Chondrocyte (in vitro differentiated cells): ENCODE data around the gene ACSS1. TPM values are rescaled to one million over a fixed set of nuclear protein-coding genes. Genes with fewer than 3 reads are reported as not detected.

ENCODE experiments used
- DNase-seq: peaks from one replicate; pipeline ENCODE4 v3.0.0; 2021; ENCODE audit warnings: mixed read lengths, low spot score
- H3K27ac Mint-ChIP-seq: one replicate; pipeline ENCODE4 v1.8.0; 2021; ENCODE audit warnings: mild to moderate bottlenecking, moderate library complexity, mixed read lengths; ENCODE audit not compliant: unreplicated experiment
- H3K27me3 Mint-ChIP-seq: 2 replicates; pipeline ENCODE4 v1.8.0; 2021; ENCODE audit warnings: low read depth, mixed read lengths
- H3K36me3 Mint-ChIP-seq: 2 replicates; pipeline ENCODE4 v1.8.0; 2021; ENCODE audit warnings: low read depth, mixed read lengths
- H3K4me1 Mint-ChIP-seq: 2 replicates; pipeline ENCODE4 v1.8.0; 2021; ENCODE audit warnings: low read depth, mild to moderate bottlenecking, mixed read lengths
- H3K4me3 Mint-ChIP-seq: one replicate; pipeline ENCODE4 v1.8.0; 2021; ENCODE audit warnings: mild to moderate bottlenecking, moderate library complexity, mixed read lengths; ENCODE audit not compliant: unreplicated experiment
- H3K9me3 Mint-ChIP-seq: 2 replicates; pipeline ENCODE4 v1.8.0; 2021; ENCODE audit warnings: low read depth, mixed read lengths
- total RNA-seq: library from RNA; stranded (reverse); gene quantifications from 3 replicates; pipeline ENCODE4 v1.2.1, GENCODE V29; 2021
- TF ChIP-seq, protein P1 (sequence below): fragments of 200-600 bp; sonication (generic); IDR thresholded peaks from 2 replicates; pipeline ENCODE4 v1.5.0; 2021; ENCODE audit warnings: antibody characterized with exemption, mild to moderate bottlenecking, moderate library complexity

Gene ACSS1
- total RNA-seq, 1 donor from 2014 or later, result 5.5 TPM

DNA sequence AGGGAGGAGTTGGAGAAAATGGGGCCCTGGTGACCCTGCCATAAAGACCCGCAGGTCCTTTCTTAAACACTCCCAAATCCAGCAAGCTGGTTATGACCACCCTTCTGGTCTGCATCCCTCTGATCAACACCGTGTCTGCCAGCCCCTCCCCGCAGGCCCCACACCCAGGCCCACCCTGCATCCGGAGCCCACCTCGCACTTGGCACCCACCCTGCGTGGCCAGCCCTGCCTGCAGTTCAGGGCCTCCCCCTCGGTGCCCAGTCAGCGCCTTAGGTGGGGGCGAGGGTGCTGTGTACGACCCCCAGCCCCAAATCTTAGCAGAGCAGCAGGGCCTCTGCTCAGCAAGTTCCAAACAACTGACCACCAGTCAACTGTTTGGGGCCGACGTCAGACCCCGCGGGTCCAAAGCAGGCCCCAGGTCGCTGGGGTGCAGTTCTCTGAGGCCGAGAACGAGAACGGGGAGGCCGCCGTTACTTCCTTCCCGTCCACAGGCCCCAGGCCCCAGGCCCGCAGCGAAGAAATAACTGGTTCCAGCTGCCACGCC, 1.2 kb downstream of the ACSS1 start:
- DNase-seq, result peak; percentile 86
- H3K27me3 Mint-ChIP-seq, result peaks cover 20% of the 10 kb centered on the region
- H3K36me3 Mint-ChIP-seq, result no peaks in the 10 kb centered on the region
- H3K4me3 Mint-ChIP-seq, result peak overlapping the region; percentile 71
- peak overlapping the region; percentile 68 for H3K27ac Mint-ChIP-seq
- H3K9me3 Mint-ChIP-seq, result no peaks in the 10 kb centered on the region
- H3K4me1 Mint-ChIP-seq, result peaks cover 48% of the 10 kb centered on the region
- TF ChIP-seq, protein P1, sequence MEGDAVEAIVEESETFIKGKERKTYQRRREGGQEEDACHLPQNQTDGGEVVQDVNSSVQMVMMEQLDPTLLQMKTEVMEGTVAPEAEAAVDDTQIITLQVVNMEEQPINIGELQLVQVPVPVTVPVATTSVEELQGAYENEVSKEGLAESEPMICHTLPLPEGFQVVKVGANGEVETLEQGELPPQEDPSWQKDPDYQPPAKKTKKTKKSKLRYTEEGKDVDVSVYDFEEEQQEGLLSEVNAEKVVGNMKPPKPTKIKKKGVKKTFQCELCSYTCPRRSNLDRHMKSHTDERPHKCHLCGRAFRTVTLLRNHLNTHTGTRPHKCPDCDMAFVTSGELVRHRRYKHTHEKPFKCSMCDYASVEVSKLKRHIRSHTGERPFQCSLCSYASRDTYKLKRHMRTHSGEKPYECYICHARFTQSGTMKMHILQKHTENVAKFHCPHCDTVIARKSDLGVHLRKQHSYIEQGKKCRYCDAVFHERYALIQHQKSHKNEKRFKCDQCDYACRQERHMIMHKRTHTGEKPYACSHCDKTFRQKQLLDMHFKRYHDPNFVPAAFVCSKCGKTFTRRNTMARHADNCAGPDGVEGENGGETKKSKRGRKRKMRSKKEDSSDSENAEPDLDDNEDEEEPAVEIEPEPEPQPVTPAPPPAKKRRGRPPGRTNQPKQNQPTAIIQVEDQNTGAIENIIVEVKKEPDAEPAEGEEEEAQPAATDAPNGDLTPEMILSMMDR, result no peak

DNA sequence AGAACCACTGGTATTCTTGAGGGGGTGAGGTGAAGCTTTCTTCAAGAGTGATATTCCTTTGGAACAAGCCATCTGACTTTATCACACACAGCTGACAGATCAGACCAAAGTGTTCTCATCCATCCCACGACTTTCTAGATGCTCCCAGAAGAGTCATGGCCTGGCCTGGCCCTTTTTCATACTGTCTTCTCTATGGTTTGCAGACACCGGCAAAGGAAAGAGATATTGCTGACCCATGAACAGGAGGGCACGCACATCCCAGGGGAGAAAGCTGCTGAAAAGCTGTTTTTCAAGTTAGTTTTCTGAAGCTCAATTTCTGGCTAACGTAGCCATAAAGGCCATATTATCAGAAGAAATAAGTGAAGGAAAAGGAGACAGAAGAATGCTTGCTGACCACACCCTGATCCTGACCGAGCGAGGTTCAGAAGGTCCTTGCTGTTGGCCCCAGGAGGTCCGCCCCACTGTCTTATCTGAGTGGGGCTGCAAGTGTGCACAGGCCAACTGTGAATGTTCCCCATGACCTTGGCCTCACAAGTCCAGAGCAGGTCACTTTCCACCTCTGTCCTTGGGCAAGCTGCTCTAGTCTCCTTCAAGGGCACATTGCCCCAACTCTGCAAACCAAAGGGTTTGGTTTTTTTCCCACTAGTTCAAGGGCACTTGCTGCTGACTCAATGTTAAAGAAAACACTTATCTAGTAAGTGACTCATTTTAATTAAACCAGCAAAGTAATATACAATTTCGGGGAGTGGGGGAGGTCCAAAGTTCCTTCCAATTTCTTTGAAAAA, 2.0 kb downstream of the ACSS1 start:
- Mint-ChIP-seq H3K4me3 (peak overlapping the region; percentile 71), H3K27ac (no peak overlapping the region), H3K9me3 (no peaks in the 10 kb centered on the region), H3K4me1 (peaks cover 50% of the 10 kb centered on the region), H3K36me3 (no peaks in the 10 kb centered on the region), H3K27me3 (peaks cover 12% of the 10 kb centered on the region)
- TF ChIP-seq, protein P1, result no peak
- no peak for DNase-seq

DNA sequence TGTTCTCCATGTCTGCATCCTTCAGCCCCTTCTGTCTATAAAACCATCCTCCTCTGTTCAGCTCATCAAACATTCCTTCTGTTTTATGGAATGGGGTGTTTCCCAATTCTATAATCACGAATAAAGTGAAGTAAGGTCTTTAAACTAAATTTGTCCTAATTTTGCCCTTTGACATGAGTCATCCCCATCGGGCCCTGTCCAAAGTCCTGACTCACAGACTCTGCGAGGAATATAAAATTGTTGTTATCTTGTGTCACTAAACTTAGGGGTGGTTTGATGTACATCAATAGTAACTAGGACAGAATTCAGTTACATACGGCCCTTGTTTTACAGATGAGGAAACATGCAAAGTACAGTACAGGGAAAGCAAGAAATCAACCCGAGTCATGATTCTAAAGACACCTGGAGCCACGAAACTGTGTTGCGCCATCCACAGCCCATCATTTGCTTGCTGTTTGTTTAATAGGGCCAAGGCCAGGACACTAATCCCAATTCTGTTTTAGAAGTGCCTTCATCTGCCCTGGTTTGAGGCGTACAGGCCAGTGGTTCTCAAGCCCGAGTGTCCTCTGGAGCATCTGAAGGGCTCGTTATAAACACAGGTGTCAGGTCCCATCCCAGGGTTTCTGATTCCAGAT, 2.8 kb downstream of the ACSS1 start:
- DNase-seq, result no peak
- Mint-ChIP-seq H3K9me3 (no peaks in the 10 kb centered on the region), H3K4me3 (no peak overlapping the region), H3K4me1 (peaks cover 50% of the 10 kb centered on the region), H3K36me3 (no peaks in the 10 kb centered on the region), H3K27me3 (peaks cover 5% of the 10 kb centered on the region), H3K27ac (no peak overlapping the region)
- TF ChIP-seq, protein P1, result no peak

DNA sequence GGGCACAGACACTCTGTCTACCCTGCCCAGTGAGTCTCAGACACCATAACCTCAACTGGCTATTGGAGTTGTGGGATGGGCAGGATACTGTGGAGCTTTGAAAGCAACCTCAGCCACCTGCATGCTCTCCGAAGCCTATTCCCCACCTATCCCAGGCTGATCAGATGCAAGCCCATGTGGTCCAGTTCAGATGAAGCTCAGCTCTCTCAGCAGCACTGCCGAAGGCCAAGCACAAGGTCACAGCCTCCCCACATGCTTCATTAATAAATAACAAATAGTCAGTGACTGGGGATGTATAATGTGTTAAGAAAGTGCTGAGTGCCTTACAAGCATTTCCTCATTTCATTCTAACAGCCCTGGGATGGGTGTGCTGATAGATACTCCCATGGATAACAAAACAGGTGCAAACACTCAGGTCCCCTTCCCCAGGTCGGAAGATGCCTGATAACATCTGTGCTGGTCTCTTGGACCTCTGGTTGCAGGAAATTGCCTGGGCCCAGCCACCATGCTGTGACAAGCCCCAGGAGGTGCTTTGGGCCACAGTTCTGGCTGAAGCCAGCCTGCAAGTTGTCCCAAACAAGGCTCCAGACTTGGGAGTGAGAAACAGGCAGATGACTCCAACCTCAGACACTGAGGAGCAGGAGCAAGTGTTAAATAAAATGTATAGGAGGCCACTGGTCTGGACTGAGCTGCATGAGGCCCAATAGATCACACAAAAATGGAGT, 3.7 kb downstream of the ACSS1 start:
- Mint-ChIP-seq H3K27me3 (peaks cover 4% of the 10 kb centered on the region), H3K36me3 (no peaks in the 10 kb centered on the region), H3K4me1 (peaks cover 50% of the 10 kb centered on the region), H3K27ac (peak overlapping the region; percentile 32), H3K9me3 (no peaks in the 10 kb centered on the region), H3K4me3 (no peak overlapping the region)
- TF ChIP-seq, protein P1, result no peak
- DNase-seq, result no peak
